MM.1S (cell line): ENCODE data around the gene TBC1D5.

Experiments used
- DNase-seq: peaks from one replicate; pipeline ENCODE4 v3.0.0-alpha.2; 2015
- H2AFZ ChIP-seq: fragments of 300-600 bp; sonication (generic); 2 replicates; pipeline ENCODE4 v1.6.0; 2016; ENCODE audit warnings: antibody characterized with exemption, low read length
- H3F3A ChIP-seq: fragments of 300-600 bp; sonication (generic); 2 replicates; pipeline ENCODE4 v1.6.1; 2016; ENCODE audit warnings: mild to moderate bottlenecking, antibody characterized with exemption, low read length, moderate library complexity, mixed read lengths; ENCODE audit not compliant: insufficient read depth
- H3K27ac ChIP-seq: fragments of 300-600 bp; sonication (generic); 2 replicates; pipeline ENCODE4 v1.5.1; 2016; ENCODE audit warnings: mild to moderate bottlenecking, low read length
- H3K27me3 ChIP-seq: fragments of 300-600 bp; sonication (generic); replicated peaks from 2 replicates; pipeline ENCODE4 v1.6.0; 2016; ENCODE audit warnings: low read length; ENCODE audit not compliant: insufficient read depth
- H3K36me3 ChIP-seq: fragments of 300-600 bp; sonication (generic); replicated peaks from 2 replicates; pipeline ENCODE4 v1.6.1; 2016; ENCODE audit warnings: mild to moderate bottlenecking, low read length, mixed read lengths; ENCODE audit not compliant: insufficient read depth
- H3K4me1 ChIP-seq: fragments of 300-600 bp; sonication (generic); 2 replicates; pipeline ENCODE4 v1.6.1; 2016; ENCODE audit warnings: low read length, mixed read lengths
- H3K4me2 ChIP-seq: fragments of 300-600 bp; sonication (generic); 2 replicates; pipeline ENCODE4 v1.6.0; 2016; ENCODE audit warnings: low read depth, low read length
- H3K4me3 ChIP-seq: fragments of 300-600 bp; sonication (generic); 2 replicates; pipeline ENCODE4 v1.5.1; 2016; ENCODE audit warnings: low read length, mixed read lengths
- H3K79me2 ChIP-seq: fragments of 300-600 bp; sonication (generic); 2 replicates; pipeline ENCODE4 v1.6.1; 2016; ENCODE audit warnings: mixed run types, low read length, mixed read lengths
- H3K9ac ChIP-seq: fragments of 300-600 bp; sonication (generic); 2 replicates; pipeline ENCODE4 v1.6.1; 2016; ENCODE audit warnings: low read length, mixed read lengths
- H3K9me2 ChIP-seq: fragments of 300-600 bp; sonication (generic); replicated peaks from 2 replicates; pipeline ENCODE4 v1.6.1; 2016; ENCODE audit warnings: mild to moderate bottlenecking, low read length, mixed read lengths; ENCODE audit not compliant: insufficient read depth
- H3K9me3 ChIP-seq: fragments of 300-600 bp; sonication (generic); replicated peaks from 2 replicates; pipeline ENCODE4 v1.6.1; 2016; ENCODE audit warnings: mild to moderate bottlenecking, low read length, mixed read lengths; ENCODE audit not compliant: insufficient read depth
- H4K20me1 ChIP-seq: fragments of 300-600 bp; sonication (generic); 2 replicates; pipeline ENCODE4 v1.6.1; 2016; ENCODE audit warnings: mild to moderate bottlenecking, low read length, moderate library complexity, mixed read lengths; ENCODE audit not compliant: insufficient read depth
- CTCF ChIP-seq: fragments of 300-600 bp; sonication (generic); IDR thresholded peaks from 2 replicates; pipeline ENCODE4 v1.5.1; 2016; ENCODE audit warnings: antibody characterized with exemption, low read length, mixed read lengths
- EZH2 ChIP-seq: fragments of 300-600 bp; sonication (generic); optimal IDR thresholded peaks from 2 replicates; pipeline ENCODE3; 2017; ENCODE audit warnings: low read depth, mild to moderate bottlenecking, antibody characterized with exemption, low read length, mixed read lengths
- EZH2phosphoT487 ChIP-seq: fragments of 300-600 bp; sonication (generic); IDR thresholded peaks from 2 replicates; pipeline ENCODE4 v1.6.1; 2018; ENCODE audit warnings: antibody characterized with exemption, low read length

Gene TBC1D5

GRCh38 chr3:17122758-17123157 is 619.7 kb downstream of the TBC1D5 start:
- H3K36me3 ChIP-seq: no peaks in the 10 kb centered on the region
- H3K4me2 ChIP-seq: no peak overlapping the region
- H3K9me2 ChIP-seq: no peaks in the 10 kb centered on the region
- no peak overlapping the region for H2AFZ ChIP-seq
- no peaks in the 10 kb centered on the region for H3F3A ChIP-seq
- H3K4me1 ChIP-seq: no peaks in the 10 kb centered on the region
- H3K79me2 ChIP-seq: no peaks in the 10 kb centered on the region
- no peaks in the 10 kb centered on the region for H3K9me3 ChIP-seq
- H3K9ac ChIP-seq: no peak overlapping the region
- H3K27me3 ChIP-seq: no peaks in the 10 kb centered on the region
- TF ChIP-seq EZH2phosphoT487 (no peak), CTCF (no peak), EZH2 (no peak)
- no peak overlapping the region for H3K27ac ChIP-seq
- H3K4me3 ChIP-seq: no peak overlapping the region
- no peaks in the 10 kb centered on the region for H4K20me1 ChIP-seq
- DNase-seq: no peak

GRCh38 chr3:17121336-17121735 is 621.1 kb downstream of the TBC1D5 start:
- Histone ChIP-seq H3K27ac (no peak overlapping the region), H3K9me3 (no peaks in the 10 kb centered on the region), H3K27me3 (no peaks in the 10 kb centered on the region), H3F3A (no peaks in the 10 kb centered on the region), H3K9ac (no peak overlapping the region), H3K36me3 (no peaks in the 10 kb centered on the region), H3K79me2 (no peaks in the 10 kb centered on the region), H3K4me2 (no peak overlapping the region), H3K4me3 (no peak overlapping the region), H4K20me1 (no peaks in the 10 kb centered on the region), H2AFZ (no peak overlapping the region), H3K9me2 (no peaks in the 10 kb centered on the region), H3K4me1 (no peaks in the 10 kb centered on the region)
- DNase-seq: no peak
- TF ChIP-seq CTCF (no peak), EZH2phosphoT487 (no peak), EZH2 (no peak)

- DNase-seq: no peak
- H3K9me3 ChIP-seq: no peaks in the 10 kb centered on the region
- no peaks in the 10 kb centered on the region for H3F3A ChIP-seq
- H3K9me2 ChIP-seq: no peaks in the 10 kb centered on the region
- no peak overlapping the region for H2AFZ ChIP-seq
- no peaks in the 10 kb centered on the region for H3K36me3 ChIP-seq
- no peak overlapping the region for H3K4me3 ChIP-seq
- no peak overlapping the region for H3K27ac ChIP-seq
- H3K79me2 ChIP-seq: no peaks in the 10 kb centered on the region
- TF ChIP-seq CTCF (no peak), EZH2 (no peak), EZH2phosphoT487 (no peak)
- H3K4me1 ChIP-seq: no peaks in the 10 kb centered on the region
- no peaks in the 10 kb centered on the region for H4K20me1 ChIP-seq
- H3K9ac ChIP-seq: no peak overlapping the region
- H3K4me2 ChIP-seq: no peak overlapping the region
- no peaks in the 10 kb centered on the region for H3K27me3 ChIP-seq
Measured at GRCh38 chr3:17120115-17120514, 622.3 kb downstream of the TBC1D5 start.
